ENCODE results near the gene POLG2.

- TF ChIP-seq, protein P1, sequence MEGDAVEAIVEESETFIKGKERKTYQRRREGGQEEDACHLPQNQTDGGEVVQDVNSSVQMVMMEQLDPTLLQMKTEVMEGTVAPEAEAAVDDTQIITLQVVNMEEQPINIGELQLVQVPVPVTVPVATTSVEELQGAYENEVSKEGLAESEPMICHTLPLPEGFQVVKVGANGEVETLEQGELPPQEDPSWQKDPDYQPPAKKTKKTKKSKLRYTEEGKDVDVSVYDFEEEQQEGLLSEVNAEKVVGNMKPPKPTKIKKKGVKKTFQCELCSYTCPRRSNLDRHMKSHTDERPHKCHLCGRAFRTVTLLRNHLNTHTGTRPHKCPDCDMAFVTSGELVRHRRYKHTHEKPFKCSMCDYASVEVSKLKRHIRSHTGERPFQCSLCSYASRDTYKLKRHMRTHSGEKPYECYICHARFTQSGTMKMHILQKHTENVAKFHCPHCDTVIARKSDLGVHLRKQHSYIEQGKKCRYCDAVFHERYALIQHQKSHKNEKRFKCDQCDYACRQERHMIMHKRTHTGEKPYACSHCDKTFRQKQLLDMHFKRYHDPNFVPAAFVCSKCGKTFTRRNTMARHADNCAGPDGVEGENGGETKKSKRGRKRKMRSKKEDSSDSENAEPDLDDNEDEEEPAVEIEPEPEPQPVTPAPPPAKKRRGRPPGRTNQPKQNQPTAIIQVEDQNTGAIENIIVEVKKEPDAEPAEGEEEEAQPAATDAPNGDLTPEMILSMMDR (IDR thresholded peaks at IDR 0.05; ENCODE audit: low read depth, low read length, missing input control): no peak
- TF ChIP-seq JUND (IDR thresholded peaks at IDR 0.05) (no peak), REST (IDR thresholded peaks at IDR 0.05) (no peak), EGR1 (IDR thresholded peaks at IDR 0.05; ENCODE audit: low read depth in 2 of 2) (no peak), ZBTB33 (IDR thresholded peaks at IDR 0.05) (no peak), TAF1 (conservative IDR thresholded peaks at IDR 0.05) (no peak), ATF3 (IDR thresholded peaks at IDR 0.05) (no peak), RAD21 (IDR thresholded peaks at IDR 0.05) (no peak)
- TF ChIP-seq, protein P2, sequence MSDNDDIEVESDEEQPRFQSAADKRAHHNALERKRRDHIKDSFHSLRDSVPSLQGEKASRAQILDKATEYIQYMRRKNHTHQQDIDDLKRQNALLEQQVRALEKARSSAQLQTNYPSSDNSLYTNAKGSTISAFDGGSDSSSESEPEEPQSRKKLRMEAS (IDR thresholded peaks at IDR 0.05): no peak
Measured at GRCh38 chr17:64519601-64520000, 22.7 kb upstream of the POLG2 start.

Data from liver (tissue), 3 donors.